GM12891 (cell line): ENCODE data around the gene PDE4A.

ENCODE experiments used
- POLR2AphosphoS5 ChIP-seq: IDR thresholded peaks from 2 replicates; pipeline ENCODE4 v1.6.1; 2011; ENCODE audit warnings: low read depth, low read length, control low read depth
- TAF1 ChIP-seq: IDR thresholded peaks from 2 replicates; pipeline ENCODE4 v1.6.1; 2011; ENCODE audit warnings: low read depth, low read length, control low read depth

GRCh38 chr19:10518444-10519361, 98.4 kb downstream of the PDE4A start:
- TF ChIP-seq POLR2AphosphoS5 (no peak), TAF1 (no peak)
